Fibroblast of skin of scalp (primary cell): ENCODE results near the gene PLEKHG3.

Experiments used
- DNase-seq: peaks from one replicate; pipeline ENCODE4 v3.0.0-alpha.2; 2013

PLEKHG3 gene

DNA sequence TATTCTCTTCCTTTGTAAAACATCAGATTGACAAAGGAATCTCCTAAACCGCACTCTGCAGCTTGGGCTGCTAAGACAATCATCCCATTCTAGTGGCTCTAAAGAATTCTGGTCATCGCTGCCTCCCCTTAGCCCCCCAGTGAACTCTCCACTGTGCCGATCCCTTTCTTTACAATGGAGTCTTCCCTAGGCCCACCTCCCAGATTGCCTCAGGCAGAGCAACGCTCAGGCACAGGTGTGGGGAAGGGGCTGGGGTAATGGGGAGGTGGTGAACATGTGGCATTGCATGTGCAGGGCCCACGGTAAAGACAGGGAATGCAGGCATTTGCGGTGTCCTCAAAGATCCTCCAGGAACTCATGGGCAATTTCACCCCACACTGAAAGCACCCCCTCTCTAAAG is 86.3 kb downstream of the PLEKHG3 start:
- no peak for DNase-seq

DNA sequence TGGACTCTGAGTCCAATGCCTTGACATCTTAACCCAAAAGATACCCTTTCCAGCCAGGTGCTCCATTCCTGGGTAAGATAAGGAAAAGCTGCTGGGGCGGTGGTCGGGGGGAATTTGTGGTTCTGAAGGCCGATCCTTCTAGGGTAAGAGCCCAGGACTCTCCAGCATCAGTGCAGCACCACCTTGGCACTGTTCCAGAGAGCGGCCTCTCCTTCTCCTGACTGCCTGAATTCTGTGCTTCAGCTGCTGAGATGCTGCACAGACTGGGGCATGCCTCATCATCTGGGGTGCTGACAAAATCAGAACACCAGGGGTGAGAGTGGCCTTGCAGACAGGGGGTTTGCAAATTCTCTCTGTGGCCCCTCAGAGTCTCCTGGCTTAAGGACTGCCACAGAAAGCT is 88.0 kb downstream of the PLEKHG3 start:
- no peak for DNase-seq

- no peak for DNase-seq
These were observed 88.8 kb downstream of the PLEKHG3 start for GRCh38 chr14:64792871-64793560.

GRCh38 chr14:64795211-64795610 is 91.0 kb downstream of the PLEKHG3 start:
- DNase-seq = no peak

DNA sequence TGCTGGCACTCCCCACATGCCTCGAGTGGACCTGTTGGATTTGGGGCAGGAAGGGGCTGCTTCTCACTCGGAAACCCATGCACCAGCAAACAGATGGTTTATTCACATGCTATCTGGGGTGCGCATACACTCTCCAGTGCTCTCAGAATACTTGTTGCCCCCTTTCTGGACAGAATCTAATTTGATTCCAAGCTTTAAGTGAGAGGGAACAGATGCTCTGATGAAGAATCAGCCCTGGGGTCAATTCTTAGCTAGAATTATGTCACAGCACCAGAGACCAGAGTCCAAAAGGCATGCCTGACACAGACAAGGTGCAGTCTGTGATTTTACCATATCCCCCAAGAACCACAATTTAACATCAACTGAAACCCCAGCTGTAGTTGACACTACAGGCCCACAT is 91.7 kb downstream of the PLEKHG3 start:
- no peak for DNase-seq

- no peak for DNase-seq
These were observed 92.1 kb downstream of the PLEKHG3 start for GRCh38 chr14:64796369-64796768.

DNA sequence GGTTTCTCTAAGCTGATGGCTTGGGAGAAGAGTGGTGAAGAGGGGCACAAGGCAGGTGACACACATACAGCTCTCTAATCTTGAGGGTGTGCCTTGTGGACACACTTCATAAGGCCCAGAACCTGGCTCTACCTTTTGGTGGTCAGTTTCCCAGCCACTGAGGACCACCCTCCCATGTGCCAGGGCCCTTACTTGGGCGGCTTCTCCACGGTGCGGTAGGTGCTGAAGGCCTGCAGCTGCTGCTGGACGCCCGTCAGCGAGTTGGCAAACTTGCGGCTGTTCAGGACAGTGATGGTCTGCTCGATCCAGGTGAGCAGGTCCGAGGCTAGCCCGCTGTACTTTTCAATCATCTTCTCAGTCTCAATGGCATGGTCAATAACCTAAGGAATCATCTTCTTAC is 95.3 kb downstream of the PLEKHG3 start:
- DNase-seq = no peak
